Duodenal mucosa (tissue), 2 donors: ENCODE data around the gene SLC11A1.

Source experiments
- H3K27ac ChIP-seq: one replicate; pipeline ENCODE4 v1.7.0; 2013; ENCODE audit warnings: low read depth, low read length
- H3K27me3 ChIP-seq, 2 donors: one replicate each; pipeline ENCODE4 v1.7.0; 2013; ENCODE audit warnings: low read length in 2 of 2, control low read depth in 1 of 2; ENCODE audit not compliant: insufficient read depth in 2 of 2, control insufficient read depth in 1 of 2
- H3K36me3 ChIP-seq, 2 donors: one replicate each; pipeline ENCODE4 v1.7.0; 2013; ENCODE audit warnings: low read length in 2 of 2, control low read depth in 1 of 2; ENCODE audit not compliant: insufficient read depth in 2 of 2, control insufficient read depth in 1 of 2
- H3K4me1 ChIP-seq, 2 donors: one replicate each; pipeline ENCODE4 v1.7.0; 2013; ENCODE audit warnings: low read length in 2 of 2, control low read depth in 1 of 2; ENCODE audit not compliant: insufficient read depth in 2 of 2, control insufficient read depth in 1 of 2
- H3K4me3 ChIP-seq, 2 donors: one replicate each; pipeline ENCODE4 v1.7.0; 2013; ENCODE audit warnings: low read length in 2 of 2, low read depth in 1 of 2
- H3K9ac ChIP-seq, 2 donors: one replicate each; pipeline ENCODE4 v1.7.0; 2013; ENCODE audit warnings: low read length in 2 of 2, low read depth in 1 of 2
- H3K9me3 ChIP-seq, 2 donors: one replicate each; pipeline ENCODE4 v1.7.0; 2013; ENCODE audit warnings: low read length in 2 of 2, control low read depth in 1 of 2; ENCODE audit not compliant: control insufficient read depth in 1 of 2

The SLC11A1 gene

GRCh38 chr2:218378053-218378452 lies 4.0 kb upstream of the SLC11A1 start:
- H3K9ac ChIP-seq, result no peak overlapping the region
- H3K27me3 ChIP-seq, result no peaks in the 10 kb centered on the region
- H3K4me1 ChIP-seq, result no peaks in the 10 kb centered on the region
- H3K4me3 ChIP-seq, result no peak overlapping the region
- H3K36me3 ChIP-seq, result no peaks in the 10 kb centered on the region
- H3K27ac ChIP-seq, result no peak overlapping the region
- no peaks in the 10 kb centered on the region for H3K9me3 ChIP-seq

- H3K4me1 ChIP-seq, result no peaks in the 10 kb centered on the region
- H3K9ac ChIP-seq, result no peak overlapping the region
- no peak overlapping the region for H3K27ac ChIP-seq
- H3K4me3 ChIP-seq, result no peak overlapping the region
- H3K9me3 ChIP-seq, result no peaks in the 10 kb centered on the region
- no peaks in the 10 kb centered on the region for H3K36me3 ChIP-seq
- H3K27me3 ChIP-seq, result no peaks in the 10 kb centered on the region
Observed at GRCh38 chr2:218382785-218383184, 712 bp downstream of the SLC11A1 start.

- Histone ChIP-seq H3K27ac (no peak overlapping the region), H3K27me3 (no peaks in the 10 kb centered on the region), H3K9ac (no peak overlapping the region), H3K4me1 (no peaks in the 10 kb centered on the region), H3K4me3 (no peak overlapping the region), H3K36me3 (no peaks in the 10 kb centered on the region), H3K9me3 (no peaks in the 10 kb centered on the region)
Observed at GRCh38 chr2:218383892-218384519, 1.9 kb downstream of the SLC11A1 start.

GRCh38 chr2:218384975-218385374 lies 2.9 kb downstream of the SLC11A1 start:
- Histone ChIP-seq H3K27me3 (no peaks in the 10 kb centered on the region), H3K4me3 (no peak overlapping the region), H3K36me3 (no peaks in the 10 kb centered on the region), H3K4me1 (no peaks in the 10 kb centered on the region), H3K9me3 (no peaks in the 10 kb centered on the region), H3K27ac (no peak overlapping the region), H3K9ac (no peak overlapping the region)

GRCh38 chr2:218386505-218387368 lies 4.7 kb downstream of the SLC11A1 start:
- H3K4me1 ChIP-seq, result no peaks in the 10 kb centered on the region
- no peaks in the 10 kb centered on the region for H3K27me3 ChIP-seq
- peak overlapping the region; percentile 47 for H3K27ac ChIP-seq
- no peaks in the 10 kb centered on the region for H3K36me3 ChIP-seq
- peak overlapping the region; percentile 70 to 76 for H3K4me3 ChIP-seq
- H3K9ac ChIP-seq, result peak overlapping the region; percentile 8 to 50
- no peaks in the 10 kb centered on the region for H3K9me3 ChIP-seq

DNA sequence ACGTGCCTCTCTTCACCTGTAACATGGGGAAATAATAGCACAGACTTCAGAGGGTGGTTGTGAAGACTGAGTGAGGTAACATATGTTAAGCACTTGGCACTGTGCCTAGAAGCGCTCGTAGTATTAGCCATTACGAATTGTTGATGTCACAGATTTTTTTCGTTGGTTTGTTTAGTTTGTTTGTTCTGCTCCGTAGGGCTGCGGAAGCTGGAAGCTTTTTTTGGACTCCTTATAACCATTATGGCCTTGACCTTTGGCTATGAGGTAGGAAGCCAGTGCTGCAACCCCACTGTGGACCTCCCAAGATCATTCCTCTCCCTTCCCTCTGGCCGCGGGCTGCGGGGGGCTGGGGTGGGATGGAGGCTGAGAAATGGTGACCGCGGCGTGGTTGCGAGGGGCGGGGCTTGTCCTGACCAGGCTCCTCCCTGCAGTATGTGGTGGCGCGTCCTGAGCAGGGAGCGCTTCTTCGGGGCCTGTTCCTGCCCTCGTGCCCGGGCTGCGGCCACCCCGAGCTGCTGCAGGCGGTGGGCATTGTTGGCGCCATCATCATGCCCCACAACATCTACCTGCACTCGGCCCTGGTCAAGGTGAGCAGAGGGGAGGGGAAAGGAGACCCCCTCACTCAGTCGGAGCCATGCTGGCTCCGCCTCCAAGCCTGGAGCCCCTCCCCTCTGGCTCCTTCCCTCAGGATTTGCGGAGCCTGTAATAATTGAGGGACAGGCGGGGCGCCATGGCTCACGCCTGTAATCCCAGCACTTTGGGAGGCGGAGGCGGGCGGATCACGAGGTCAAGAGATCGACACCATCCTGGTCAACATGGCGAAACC lies 5.5 kb downstream of the SLC11A1 start:
- Histone ChIP-seq H3K27ac (peak overlapping the region; percentile 66), H3K9ac (peak overlapping the region; percentile 50 to 54), H3K9me3 (no peaks in the 10 kb centered on the region), H3K27me3 (no peaks in the 10 kb centered on the region), H3K36me3 (no peaks in the 10 kb centered on the region), H3K4me3 (peak overlapping the region; percentile 70 to 76), H3K4me1 (no peaks in the 10 kb centered on the region)

- H3K27me3 ChIP-seq, result no peaks in the 10 kb centered on the region
- no peak overlapping the region for H3K27ac ChIP-seq
Observed at GRCh38 chr2:218389333-218390150, 7.5 kb downstream of the SLC11A1 start.

GRCh38 chr2:218391202-218391601 lies 9.1 kb downstream of the SLC11A1 start:
- Histone ChIP-seq H3K27ac (no peak overlapping the region), H3K9me3 (no peaks in the 10 kb centered on the region), H3K9ac (no peak overlapping the region), H3K27me3 (no peaks in the 10 kb centered on the region), H3K4me3 (no peak overlapping the region), H3K4me1 (peaks cover 5 to 9% of the 10 kb centered on the region in 2 donors), H3K36me3 (no peaks in the 10 kb centered on the region)

More at GRCh38 chr2:218389333-218390150, 7.5 kb downstream of the SLC11A1 start:
- no peak overlapping the region for H3K4me3 ChIP-seq
- H3K9ac ChIP-seq, result no peak overlapping the region
- peaks cover 0 to 3% of the 10 kb centered on the region in 2 donors for H3K4me1 ChIP-seq
- no peaks in the 10 kb centered on the region for H3K9me3 ChIP-seq
- H3K36me3 ChIP-seq, result no peaks in the 10 kb centered on the region

DNA sequence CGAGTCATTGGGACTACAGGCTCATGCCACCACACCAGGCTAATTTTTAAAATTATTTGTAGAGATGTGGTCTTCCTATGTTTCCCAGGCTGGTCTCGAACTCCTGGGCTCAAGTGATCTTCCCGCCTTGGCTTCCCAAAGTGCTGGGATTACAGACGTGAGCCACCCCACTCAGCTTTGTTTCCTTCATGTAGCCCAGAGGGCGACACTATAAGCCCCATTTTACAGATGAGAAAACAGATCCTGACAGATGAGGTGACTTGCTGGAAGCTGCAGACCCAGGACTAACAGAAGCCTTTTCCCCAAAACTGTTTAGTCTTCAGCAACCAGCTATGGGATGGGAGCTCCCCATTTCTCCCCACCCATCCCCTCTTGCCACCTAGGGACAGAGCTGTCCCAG lies 10.4 kb downstream of the SLC11A1 start:
- Histone ChIP-seq H3K27ac (no peak overlapping the region), H3K9me3 (no peaks in the 10 kb centered on the region), H3K36me3 (no peaks in the 10 kb centered on the region), H3K4me1 (peaks cover 15 to 19% of the 10 kb centered on the region in 2 donors), H3K9ac (no peak overlapping the region), H3K4me3 (no peak overlapping the region), H3K27me3 (no peaks in the 10 kb centered on the region)
